DMS153 (cell line): ENCODE results near the gene SETBP1.
A peak's percentile ranks its signal among the peaks of the same experiment; 100 is the strongest.

Experiments
- DNase-seq: peaks from one replicate; lab custom pipeline; 2025; lab: John Stamatoyannopoulos, UW

SETBP1 gene

DNA sequence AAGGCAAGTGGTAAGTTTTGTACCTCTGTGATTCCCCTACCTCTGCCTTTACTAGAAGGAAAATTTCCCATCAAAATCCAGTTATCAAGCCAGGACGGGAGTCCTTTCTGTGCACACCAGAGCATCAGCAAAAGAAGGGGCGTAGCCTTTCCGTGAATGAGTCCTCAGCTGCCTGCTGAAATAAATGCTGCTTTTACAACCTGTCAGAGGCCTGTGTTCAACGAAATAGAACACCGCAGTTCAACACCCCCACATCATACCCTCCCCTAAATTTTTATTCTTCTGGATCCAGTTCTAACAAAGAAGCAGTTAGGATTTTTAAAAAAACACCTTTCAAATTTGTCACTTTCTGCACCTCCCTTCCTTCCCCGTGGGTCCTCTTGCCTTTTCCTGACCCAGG is 135.8 kb downstream of the SETBP1 start:
- DNase-seq = no peak

DNA sequence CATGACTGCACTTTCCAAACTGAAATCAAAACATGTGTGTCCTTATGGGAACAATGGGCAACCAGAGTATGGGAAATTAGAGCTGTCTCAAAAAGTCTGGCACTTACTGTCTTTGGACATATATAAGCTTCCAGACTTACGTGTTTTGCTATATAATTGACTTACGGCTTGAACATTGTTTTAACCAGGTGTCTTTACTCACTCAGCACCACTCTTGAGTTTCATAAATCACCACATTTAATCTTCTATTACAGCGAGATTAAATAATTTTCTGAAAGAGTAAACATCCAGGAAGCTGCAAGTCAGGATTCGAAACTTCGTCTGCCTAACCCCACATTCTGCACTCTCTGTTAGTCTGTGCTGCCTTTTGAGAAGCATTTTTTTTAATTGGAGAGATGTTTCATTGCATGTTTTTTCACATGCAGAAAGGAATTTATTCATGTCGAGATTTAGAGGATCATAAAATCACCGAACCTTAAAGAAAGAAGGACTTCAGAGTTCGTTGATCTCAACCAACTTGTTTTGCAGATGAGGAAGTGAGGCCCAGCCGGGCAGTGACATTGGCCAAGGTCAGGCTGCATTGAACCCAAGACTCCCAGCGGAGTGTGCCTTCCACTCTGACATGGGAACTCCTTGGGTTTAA is 137.3 kb downstream of the SETBP1 start:
- DNase-seq = no peak

GRCh38 chr18:44818668-44819403 is 138.1 kb downstream of the SETBP1 start:
- no peak for DNase-seq

- no peak for DNase-seq
Observed at GRCh38 chr18:44819944-44820510, 139.3 kb downstream of the SETBP1 start.

- peak; percentile 59 for DNase-seq
Observed at GRCh38 chr18:44821924-44822323, 141.2 kb downstream of the SETBP1 start.

- DNase-seq = peak; percentile 22
Observed at GRCh38 chr18:44823286-44823685, 142.6 kb downstream of the SETBP1 start.

DNA sequence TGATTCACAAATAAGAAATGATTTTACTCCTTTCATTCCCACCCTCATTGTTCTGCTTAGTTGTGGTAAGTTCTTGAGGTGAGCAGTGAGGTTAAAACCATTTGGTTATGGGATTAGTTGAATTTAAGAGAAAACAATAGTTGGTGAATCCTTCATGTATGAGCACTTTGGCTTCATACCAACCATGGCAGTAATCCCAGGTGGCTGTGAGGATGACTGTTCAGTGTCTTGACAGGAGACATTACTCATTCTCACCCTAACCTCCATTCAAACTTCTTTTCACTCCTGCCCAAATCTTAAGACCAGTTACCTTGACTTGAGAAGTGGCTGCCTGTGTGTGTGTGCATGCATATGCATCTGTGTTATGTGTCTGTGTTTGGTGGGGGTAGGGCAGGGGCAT is 143.1 kb downstream of the SETBP1 start:
- DNase-seq = no peak

DNA sequence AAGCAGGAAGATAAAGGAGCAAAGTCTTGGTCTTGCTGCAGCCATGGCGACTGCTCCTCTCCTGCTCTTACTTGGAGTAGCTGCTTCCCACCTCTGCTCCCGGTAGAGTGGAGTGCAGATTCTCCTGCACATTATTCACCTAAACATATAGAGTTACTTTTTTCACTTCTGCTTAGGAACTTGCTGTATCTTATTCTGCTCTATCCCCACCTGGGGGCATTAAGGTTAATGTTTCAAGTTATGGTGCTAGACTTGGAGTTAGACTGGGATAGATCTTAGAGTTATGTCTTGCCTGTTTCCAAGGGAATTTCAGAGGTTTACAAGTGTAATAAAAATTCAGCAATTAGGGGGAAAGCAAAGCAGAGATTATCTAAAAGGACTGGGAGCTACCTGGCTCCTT is 144.2 kb downstream of the SETBP1 start:
- DNase-seq = no peak

GRCh38 chr18:44826418-44827259 is 146.0 kb downstream of the SETBP1 start:
- peak; percentile 70 for DNase-seq

GRCh38 chr18:44828080-44828479 is 147.4 kb downstream of the SETBP1 start:
- DNase-seq = peak; percentile 28

DNA sequence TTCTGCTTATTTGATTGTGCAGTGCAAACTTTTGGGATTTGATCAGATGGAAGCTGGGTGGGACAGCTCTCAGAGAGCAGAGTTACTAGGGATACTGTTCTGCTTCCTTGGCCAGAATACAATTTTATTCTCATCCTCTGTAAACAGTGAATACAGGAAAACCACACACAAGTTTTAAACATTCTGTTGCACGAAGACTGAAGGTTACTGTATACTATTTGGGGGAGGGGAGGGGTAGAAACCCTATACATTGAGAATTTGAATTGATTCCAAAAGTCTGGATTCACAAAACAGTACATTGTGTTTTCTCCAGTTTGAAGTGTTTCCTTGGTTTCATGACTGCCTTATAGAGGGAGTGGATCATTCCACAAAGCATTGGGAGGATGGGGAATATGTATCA is 149.9 kb downstream of the SETBP1 start:
- DNase-seq = no peak

DNA sequence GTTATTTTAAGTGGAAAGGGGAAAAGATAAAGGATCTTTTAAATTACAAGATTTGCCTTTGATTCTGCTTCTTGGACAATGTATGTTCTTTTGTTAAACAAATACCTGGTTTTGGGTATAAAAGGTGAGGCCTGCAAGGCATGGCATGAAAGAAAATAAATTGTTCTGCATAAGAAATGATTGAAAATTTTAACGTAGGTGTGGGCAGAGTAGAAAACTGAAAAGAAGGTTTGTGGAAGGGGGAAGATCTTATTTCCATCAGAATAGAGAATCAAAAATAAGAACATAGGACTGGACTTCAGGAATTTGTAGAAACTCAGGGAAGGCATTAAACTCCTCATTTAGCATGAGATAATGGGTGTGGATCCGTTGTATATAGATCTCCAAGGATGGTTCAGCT is 153.1 kb downstream of the SETBP1 start:
- DNase-seq = no peak

- DNase-seq = no peak
Observed at GRCh38 chr18:44834867-44835469, 154.3 kb downstream of the SETBP1 start.

- DNase-seq = no peak
Observed at GRCh38 chr18:44835703-44836102, 155.0 kb downstream of the SETBP1 start.

DNA sequence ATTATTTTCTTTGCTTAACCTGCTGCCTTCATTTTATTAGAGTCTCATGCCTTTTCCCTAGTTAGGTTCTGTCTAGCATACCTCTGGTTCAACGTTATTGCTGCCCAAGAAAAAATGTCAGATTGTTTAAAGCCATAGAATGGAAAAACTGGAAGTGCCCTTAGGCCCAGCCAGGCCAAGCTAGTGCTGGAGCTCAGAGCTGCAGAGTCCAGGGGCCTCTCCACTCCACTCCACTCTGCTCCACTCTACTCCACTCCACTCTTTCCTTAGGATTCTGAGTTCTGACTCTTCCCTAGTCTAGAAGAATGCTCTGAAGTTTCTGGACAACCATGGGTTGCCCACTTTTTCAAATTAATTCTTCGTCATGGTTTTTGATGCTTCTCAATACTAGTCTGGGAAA is 155.6 kb downstream of the SETBP1 start:
- DNase-seq = no peak

- no peak for DNase-seq
Observed at GRCh38 chr18:44837482-44838180, 156.9 kb downstream of the SETBP1 start.

DNA sequence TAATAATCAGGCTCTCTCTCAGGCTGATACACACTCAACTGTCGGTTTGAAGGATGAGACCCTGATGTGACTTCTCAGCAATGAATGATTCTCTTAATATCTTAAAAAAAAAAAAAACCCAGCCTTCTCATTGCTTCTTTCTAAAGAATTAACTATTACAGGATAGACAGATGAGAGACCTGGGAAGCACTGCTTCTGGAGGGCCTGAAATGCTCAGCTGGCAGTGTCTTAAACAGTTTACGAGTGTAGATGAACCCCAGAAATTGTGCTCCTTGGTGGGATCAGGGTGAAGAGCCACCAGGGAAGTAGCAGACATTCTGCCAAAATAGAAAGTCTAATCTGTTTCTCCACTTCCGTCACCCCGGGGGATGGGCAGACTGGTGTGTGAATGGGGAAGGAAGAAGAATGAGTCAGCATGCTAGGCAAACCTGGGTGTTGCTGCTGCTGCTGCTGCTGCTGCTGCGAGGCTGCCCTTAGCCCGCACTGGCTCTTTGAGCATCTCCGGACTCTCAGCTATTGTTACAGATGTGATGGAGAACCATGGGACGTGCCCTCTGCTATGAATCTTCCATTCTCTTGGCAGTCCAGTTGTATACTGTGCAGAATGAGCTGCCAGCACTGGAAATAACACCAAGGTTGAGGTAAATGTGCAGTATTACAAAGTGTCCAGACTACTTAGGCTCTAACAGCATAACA is 158.4 kb downstream of the SETBP1 start:
- peak; percentile 69 for DNase-seq

DNA sequence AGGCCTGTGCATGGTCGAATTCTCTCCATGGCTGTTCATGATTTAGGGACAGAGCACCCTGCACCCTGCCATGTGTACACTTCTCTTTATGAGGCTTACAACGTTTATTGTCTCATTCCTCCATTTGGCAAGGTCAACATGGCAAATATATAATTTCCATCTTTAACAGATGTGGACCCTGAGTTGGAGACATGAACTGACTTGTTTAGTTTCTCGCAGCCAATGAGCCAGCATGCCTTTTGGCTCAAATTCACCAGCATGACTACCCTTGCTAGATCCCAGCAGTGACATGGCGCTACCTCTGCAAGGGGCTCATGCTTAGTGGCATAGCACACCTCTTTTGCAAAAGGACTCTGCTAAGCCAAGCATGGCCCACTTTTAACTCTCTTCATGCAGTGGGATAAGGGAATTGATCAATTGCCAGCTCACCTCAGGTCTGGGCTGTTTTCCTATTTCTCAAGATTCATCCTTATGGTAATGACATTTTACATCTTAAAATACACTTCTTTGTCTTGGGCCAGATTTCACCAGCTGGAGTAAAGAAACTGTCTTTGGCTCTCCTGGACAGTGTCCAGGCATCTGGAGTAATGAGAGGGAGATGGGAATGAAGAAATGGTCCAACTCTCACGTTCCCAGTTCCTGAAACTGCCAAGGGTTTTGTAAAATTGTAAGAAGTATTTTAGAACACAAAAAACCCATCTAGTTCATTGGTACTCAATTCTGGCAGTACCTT is 159.5 kb downstream of the SETBP1 start:
- peak; percentile 76 for DNase-seq

DNA sequence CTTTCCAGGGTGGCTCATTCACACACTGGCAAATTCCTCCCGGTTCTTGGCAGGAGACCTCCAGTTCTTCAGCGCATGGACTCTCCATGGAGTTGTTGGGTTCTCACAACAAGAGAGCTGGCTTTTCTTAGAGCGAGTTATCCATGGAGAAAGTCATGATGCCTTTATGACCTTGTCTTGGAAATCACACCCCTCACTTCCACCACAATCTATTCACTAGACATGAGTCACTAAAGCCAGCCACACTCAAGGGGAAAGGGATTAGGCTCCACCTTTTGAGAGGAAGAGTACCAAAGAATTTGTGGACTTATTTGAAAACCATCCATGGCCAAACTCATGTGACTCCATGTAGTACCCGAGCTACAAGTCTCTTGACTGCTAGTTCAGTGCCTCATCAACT is 160.5 kb downstream of the SETBP1 start:
- DNase-seq = no peak
